ENCODE measurements around the gene MKKS. TPM values are rescaled to one million over a fixed set of nuclear protein-coding genes. Genes with fewer than 3 reads are reported as not detected.

Gene MKKS
- total and polyA plus RNA-seq, 9 of the 15 experiments (the other 6 are each of a cell fraction or from before 2014, with no cell fraction given) = 6.8 to 26.8 (median 12.0) TPM

DNA sequence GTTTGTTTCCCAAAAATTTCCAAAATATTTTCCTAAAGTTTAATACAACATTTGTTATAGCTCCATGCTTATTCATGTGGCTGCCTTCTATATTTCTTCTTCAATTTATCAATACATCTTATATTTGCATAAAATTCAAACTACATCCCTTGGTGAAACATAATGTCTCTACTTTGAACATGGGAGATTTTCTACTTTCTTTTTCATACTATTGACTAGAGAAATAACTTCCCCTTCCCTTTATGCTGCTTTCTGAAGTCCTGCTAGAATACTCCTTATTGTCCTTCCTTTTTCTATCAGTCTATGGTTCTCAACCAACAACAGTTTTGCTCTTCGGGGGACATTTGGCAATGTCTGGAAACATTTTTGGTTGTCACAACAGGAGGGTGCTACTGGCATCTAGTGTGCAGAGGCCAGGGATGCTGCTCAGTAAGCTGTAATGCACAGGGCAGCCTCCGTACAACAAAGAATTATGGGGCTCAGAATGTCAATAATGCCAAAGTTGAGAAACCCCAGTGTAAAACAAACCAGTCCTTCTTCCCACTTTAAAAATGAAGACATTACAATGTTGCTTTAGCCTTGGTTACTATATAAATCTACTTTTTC, 29.9 kb downstream of the MKKS start (continued):
- TF ChIP-seq ARID3A (IDR thresholded peaks at IDR 0.05; ENCODE audit: borderline replicate concordance, low read depth, low read length) (no peak), CBFB (CRISPR knock-in tag; IDR thresholded peaks at IDR 0.05) (no peak), ZBTB2 (IDR thresholded peaks at IDR 0.05) (no peak), WHSC1 (IDR thresholded peaks at IDR 0.05; ENCODE audit: low read length) (no peak), CHD4 (IDR thresholded peaks at IDR 0.05; ENCODE audit: insufficient read depth, insufficient replicate concordance, low read depth, low read length, poor library complexity, severe bottlenecking) (no peak)
- TF ChIP-seq, protein P1, sequence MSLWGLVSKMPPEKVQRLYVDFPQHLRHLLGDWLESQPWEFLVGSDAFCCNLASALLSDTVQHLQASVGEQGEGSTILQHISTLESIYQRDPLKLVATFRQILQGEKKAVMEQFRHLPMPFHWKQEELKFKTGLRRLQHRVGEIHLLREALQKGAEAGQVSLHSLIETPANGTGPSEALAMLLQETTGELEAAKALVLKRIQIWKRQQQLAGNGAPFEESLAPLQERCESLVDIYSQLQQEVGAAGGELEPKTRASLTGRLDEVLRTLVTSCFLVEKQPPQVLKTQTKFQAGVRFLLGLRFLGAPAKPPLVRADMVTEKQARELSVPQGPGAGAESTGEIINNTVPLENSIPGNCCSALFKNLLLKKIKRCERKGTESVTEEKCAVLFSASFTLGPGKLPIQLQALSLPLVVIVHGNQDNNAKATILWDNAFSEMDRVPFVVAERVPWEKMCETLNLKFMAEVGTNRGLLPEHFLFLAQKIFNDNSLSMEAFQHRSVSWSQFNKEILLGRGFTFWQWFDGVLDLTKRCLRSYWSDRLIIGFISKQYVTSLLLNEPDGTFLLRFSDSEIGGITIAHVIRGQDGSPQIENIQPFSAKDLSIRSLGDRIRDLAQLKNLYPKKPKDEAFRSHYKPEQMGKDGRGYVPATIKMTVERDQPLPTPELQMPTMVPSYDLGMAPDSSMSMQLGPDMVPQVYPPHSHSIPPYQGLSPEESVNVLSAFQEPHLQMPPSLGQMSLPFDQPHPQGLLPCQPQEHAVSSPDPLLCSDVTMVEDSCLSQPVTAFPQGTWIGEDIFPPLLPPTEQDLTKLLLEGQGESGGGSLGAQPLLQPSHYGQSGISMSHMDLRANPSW (CRISPR knock-in tag; IDR thresholded peaks at IDR 0.05) = no peak
